GM10847 (cell line): ENCODE results near the gene RAC3.

Experiments used
- POLR2A ChIP-seq: IDR thresholded peaks from 2 replicates; pipeline ENCODE4 v1.6.1; 2011; ENCODE audit not compliant: insufficient read length; ENCODE audit errors: extremely low read depth

Gene RAC3

DNA sequence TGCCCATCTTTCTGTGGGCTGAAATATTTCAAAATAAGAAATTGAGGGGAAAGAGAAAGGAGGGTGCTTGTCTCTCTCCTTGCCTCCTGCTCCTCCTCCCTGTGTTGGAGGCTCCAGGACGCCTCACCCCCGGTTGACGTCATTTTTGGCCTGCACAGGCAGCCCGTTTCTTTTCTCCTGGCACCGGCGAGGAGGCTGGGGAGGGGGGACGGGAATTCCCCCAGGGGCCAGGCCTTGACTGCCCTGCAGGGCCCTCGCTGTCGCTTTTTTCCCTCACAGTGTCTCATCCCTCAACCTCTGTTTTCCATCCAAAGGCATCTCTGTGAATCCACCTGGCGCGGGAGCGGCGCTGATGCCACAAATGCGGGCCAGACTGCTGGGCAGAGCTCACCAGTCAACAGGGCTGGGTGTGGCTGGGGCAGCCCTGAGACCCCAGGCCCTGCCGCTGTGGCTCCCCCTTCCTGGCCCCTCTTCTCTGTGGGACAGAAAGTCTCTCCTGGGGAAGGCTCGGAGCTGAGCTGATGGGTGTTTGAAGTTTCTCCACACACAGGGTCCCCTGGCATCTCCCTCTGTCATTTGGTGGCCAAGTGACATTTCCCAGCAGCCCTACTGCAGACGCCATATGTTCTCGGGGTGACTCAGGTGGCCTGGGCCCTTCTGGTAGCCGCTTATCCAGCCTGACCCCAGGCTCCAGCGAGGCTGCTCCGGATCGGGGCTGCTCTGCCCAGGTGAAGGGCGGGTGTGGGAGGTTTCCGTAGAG is 24.8 kb upstream of the RAC3 start:
- no peak for TF ChIP-seq POLR2A

GRCh38 chr17:82007228-82007494 is 24.3 kb upstream of the RAC3 start:
- TF ChIP-seq POLR2A = no peak

GRCh38 chr17:82007495-82008257 is 23.8 kb upstream of the RAC3 start:
- no peak for TF ChIP-seq POLR2A

GRCh38 chr17:82008258-82008940 is 23.1 kb upstream of the RAC3 start:
- no peak for TF ChIP-seq POLR2A

GRCh38 chr17:82008941-82009405 is 22.5 kb upstream of the RAC3 start:
- no peak for TF ChIP-seq POLR2A

DNA sequence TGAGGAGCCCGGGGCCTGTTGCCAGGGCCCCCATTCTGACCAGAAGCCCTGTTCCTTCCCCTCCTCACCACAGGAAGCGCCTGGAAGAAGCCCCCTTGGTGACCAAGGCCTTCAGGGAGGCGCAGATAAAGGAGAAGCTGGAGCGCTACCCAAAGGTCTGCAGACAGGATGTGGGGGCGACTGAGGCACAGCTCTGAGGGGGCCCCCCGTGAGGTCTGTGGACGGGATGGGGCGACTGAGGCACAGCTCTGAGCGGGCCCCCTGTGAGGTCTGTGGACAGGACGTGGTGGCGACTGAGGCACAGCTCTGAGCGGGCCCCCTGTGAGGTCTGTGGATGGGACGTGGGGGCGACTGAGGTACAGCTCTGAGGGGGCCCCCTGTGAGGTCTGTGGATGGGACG is 22.1 kb upstream of the RAC3 start:
- no peak for TF ChIP-seq POLR2A

DNA sequence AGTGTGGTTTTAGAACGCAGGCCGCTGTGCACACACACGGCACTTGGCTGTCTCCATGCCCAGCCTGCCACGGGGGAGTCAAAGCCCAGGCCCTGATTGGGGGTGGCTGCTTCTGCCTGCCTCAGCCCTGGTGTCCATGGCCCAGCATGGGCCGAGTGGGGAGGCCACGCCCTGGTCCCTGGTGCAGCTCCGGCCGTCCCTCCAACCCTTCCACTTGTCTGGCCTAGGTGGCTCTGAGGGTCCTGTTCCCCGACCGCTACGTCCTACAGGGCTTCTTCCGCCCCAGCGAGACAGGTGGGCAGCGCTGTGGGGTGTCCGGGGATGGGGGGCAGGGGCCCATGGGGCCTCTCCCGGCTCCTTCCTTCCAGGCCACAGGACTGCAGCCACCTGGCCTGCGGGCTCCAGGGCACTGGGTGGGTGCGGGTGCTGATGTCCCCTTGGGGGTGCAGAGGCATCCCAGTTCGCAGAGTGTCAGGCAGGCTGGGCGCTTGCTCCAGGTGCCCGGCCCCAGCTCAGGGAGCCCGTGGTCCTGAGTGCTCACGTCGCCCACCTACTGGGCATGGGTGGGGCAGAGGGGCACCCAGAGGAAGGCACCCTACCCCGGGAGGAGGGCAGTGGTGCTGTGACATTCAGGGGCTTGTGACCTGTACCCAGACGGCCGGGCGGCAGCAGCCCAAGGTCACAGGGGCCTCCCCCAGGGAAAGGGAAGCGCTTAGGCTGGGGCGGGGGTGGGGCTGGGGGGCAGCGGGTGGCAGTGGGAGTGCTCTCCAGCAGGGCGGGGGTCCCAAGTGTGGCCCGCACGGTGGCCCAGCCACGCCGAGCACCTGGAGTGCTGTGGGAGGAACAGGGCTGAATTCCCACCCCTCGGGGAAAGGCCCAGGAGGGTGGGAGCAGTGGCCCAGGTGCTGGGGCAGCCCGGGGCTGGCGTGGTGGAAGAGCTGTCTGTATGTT is 20.6 kb upstream of the RAC3 start:
- TF ChIP-seq POLR2A = no peak

DNA sequence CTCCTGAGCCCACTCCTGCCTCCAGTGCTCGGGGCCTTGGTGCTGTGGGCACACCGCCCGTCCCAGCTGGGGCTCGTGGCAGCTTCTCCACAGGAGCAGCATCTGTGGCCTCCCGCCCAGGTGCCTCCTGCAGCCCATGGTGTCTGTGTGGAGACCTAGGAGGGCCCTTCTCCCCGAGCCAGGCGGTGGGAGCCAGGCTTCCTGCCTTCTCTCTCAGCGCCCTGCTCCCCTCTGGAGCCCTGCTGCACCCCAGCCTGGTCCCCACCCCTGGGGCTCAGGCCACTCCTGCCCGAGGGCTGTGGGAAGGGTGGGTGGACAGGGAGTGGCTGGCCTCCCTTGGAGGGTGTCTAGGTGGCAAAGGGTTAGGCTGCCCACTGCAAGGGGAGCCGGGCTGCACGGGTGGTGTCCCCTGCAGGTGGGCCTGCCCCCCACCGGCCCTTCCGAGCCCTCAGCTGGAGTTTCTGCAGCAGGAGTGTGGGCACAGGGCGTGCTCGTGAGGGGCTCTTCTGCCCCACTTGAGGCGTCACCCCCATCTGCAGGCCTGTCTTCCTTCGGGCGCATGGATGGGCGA is 19.8 kb upstream of the RAC3 start:
- no peak for TF ChIP-seq POLR2A

DNA sequence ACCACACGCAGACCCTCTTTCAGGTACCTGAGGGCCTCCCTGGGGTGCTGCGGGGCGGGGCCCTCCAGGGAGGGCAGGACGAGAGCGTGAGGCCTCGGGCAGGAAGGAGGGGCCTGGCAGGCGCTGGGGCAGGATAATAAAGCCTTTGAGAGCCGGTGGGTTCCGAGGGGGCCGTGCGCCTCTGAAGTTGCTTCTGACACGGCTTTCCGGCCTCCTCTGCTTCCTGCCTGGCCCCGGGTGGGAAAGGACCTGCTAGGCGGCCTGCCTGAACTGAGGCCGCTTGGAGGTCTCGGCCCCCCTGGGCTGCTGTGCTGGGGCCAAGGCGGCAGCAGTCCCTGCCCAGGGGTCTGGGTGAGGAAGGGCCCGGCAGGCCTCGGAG is 19.2 kb upstream of the RAC3 start:
- no peak for TF ChIP-seq POLR2A

- no peak for TF ChIP-seq POLR2A
Observed at GRCh38 chr17:82012640-82013295, 18.7 kb upstream of the RAC3 start.

DNA sequence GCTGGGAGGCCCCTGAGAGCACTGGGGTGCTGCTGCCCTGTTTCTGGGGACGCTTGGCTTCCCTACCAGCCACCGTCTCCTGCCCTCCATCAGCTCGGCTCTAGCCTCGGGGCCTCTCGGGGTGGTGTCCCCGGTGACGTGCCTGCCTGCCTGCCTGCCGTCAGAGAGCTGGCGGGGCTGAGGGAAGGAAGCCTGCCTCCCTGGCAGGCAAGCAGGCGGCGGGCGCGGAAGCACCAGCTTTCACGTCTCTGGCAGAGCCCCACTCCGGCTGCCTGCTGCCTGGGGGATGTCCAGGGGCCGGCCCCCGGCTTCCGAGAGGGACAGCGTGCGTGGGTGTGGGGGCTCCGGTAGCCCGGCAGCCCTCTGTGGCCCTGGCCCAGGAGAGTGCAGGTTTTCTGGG is 18.1 kb upstream of the RAC3 start:
- TF ChIP-seq POLR2A = no peak

DNA sequence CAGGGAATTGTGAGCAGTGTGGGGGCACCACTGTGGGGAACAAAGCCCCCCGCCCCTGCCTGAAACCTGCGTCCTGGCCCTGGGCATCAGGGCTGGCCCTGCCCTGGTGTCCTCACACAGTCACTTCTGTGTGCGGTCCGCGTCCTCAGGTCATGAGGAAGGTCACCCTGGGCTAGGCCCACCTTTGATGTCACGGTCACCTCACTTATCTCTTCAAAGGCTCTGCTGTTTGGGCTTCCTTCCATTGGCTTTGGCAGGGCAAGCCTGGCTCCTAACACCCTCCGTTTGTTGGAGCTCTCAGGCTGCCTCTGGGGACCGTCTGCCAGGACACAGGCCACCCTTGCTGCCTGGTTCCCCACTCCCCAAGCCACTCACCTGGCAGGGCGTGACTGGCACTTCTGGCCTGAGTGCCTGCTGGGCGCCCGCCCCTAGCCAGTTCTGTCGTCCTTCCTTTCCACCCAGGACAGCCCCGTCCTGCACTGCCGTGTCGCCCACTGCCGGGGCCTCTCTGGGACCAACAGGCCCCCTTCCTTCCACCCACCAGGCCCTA is 17.6 kb upstream of the RAC3 start:
- no peak for TF ChIP-seq POLR2A

GRCh38 chr17:82014432-82014831 is 17.0 kb upstream of the RAC3 start:
- TF ChIP-seq POLR2A = no peak

GRCh38 chr17:82014971-82015310 is 16.5 kb upstream of the RAC3 start:
- no peak for TF ChIP-seq POLR2A

DNA sequence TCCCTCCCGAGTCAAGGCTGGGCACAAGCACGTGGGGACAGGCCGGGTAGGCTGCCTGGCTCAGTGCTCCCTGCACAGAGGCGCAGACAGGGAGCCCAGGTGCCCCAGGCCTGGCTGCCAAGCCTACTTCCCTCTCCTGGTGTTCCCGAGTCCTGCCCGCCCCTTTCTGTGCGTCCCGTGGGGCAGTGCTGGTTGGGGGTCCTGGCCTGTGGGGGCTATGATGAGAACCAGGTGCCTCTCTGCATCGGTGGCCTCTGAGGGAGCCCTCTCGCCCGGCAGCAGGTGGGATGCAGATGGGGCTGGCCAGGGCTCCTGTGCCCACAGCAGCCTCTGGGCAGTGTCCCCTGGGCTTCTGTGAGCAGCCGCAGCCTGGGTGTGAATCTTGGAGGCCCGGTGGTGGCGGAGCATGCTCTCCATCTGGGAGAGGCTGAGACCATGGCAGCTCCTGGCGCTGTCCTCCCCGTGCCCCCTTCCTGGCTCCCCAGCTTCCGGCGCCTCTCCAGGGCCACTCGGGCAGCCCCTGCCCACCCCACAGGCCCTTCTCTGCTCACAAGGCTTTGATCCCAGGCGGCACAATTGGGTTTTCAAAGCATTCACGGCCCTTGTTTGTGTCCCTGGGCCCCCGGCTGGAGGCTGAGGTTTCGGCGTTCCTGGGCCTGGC is 16.0 kb upstream of the RAC3 start:
- no peak for TF ChIP-seq POLR2A
